ENCODE data around the gene PARD3B.

PARD3B gene

DNA sequence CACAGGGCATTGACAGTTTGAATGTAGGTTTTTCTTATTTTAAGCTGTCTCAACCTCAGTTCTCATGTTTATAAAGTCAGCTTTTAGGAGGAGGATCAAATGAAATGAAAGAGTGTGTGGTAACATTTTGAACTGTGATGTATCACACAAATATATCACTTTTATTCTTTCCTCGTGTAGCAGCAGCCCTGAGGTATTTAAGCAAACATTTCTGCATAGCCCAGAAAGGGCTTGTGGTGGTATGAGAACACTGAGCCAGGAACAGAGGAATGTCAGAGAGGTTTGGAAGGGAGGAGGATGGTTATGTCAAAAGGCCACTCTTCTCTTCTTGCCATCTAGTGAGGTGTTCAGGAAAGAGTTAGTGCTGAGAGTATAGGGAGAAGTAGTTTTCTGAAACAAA, 150.2 kb downstream of the PARD3B start:
- no peak for DNase-seq (ENCODE audit: low spot score)
- TF ChIP-seq, protein P1, sequence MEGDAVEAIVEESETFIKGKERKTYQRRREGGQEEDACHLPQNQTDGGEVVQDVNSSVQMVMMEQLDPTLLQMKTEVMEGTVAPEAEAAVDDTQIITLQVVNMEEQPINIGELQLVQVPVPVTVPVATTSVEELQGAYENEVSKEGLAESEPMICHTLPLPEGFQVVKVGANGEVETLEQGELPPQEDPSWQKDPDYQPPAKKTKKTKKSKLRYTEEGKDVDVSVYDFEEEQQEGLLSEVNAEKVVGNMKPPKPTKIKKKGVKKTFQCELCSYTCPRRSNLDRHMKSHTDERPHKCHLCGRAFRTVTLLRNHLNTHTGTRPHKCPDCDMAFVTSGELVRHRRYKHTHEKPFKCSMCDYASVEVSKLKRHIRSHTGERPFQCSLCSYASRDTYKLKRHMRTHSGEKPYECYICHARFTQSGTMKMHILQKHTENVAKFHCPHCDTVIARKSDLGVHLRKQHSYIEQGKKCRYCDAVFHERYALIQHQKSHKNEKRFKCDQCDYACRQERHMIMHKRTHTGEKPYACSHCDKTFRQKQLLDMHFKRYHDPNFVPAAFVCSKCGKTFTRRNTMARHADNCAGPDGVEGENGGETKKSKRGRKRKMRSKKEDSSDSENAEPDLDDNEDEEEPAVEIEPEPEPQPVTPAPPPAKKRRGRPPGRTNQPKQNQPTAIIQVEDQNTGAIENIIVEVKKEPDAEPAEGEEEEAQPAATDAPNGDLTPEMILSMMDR (IDR thresholded peaks at IDR 0.05; ENCODE audit: borderline replicate concordance, control extremely low read depth, extremely low read depth, insufficient read depth, missing control alignments) = no peak
- in situ Hi-C loops (cut with MboI; ENCODE audit: low sequenced_read_pairs, unreplicated experiment) = no loop called here

DNA sequence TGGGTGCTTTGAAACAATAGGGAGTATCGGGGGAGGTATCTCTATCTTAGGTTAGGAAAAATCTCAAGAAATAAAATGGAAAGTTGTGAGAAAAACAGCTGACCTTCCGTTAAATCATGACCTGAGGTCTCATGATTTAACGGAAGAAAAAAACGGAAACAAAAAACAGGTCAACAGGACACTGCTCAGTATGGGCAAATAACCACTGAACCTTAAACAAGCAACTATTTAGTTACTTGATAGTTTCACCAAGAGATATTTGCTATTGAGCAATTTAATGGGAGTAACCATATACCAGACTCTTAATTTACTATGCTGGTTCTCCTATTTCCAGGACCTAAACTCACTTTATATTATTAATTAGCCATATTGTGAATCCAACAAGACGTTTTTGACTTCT, 150.8 kb downstream of the PARD3B start:
- TF ChIP-seq, protein P1 (IDR thresholded peaks at IDR 0.05; ENCODE audit: borderline replicate concordance, control extremely low read depth, extremely low read depth, insufficient read depth, missing control alignments) = no peak
- in situ Hi-C loops (cut with MboI; ENCODE audit: low sequenced_read_pairs, unreplicated experiment) = no loop called here
- no peak for DNase-seq (ENCODE audit: low spot score)

DNA sequence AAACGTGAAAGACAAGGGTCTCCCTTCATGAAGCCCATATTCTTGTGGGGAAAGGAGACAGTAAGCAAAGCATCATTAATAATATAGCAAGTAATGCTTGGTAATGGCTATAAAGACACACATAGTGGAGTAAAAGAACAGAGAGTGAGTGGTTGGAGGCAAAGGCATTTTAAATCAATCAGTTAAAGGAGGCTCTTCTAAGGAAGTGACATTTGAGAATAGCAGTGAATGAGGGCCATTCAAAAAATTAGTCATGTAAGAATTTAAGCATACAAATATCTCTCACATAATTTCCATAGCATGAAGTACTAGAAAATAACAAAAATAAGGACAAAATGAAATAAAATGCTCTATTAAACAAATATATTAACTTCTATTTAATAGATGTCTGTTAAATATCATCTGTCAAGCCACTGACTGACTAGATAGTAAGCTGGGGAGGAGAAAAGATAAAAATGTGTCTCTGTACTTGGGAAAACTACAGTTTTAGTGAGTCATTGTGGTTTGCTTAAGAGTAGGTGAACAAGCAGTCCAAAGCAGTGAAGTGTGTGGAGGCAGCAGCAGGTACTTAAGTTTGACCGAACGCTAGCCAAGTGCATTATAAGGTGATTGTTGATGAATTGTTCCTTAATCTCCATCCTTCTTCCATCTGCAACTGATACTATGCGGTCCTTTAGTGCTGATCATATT, 160.1 kb downstream of the PARD3B start:
- no peak for DNase-seq (ENCODE audit: low spot score)
- TF ChIP-seq, protein P1 (IDR thresholded peaks at IDR 0.05; ENCODE audit: borderline replicate concordance, control extremely low read depth, extremely low read depth, insufficient read depth, missing control alignments) = no peak
- in situ Hi-C loops (cut with MboI; ENCODE audit: low sequenced_read_pairs, unreplicated experiment) = no loop called here

DNA sequence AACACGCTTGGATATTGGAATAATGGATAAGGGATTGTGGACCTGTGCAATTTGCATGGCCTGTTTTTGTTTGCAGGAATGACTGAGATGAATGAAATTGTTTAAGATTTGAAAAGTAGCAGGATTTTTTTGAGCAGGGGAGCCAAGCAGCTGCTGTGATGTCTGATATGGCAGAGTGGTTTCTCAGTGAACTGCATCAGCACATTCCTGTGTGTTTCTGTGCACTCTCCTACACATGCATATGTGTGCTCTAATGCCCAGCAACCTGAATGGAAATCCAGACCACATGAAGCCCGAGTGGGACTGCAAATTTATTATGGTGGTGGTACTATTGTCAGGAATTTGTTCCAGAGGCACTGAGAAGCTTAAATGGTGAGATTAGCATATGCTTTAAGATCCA, 161.7 kb downstream of the PARD3B start:
- TF ChIP-seq, protein P1 (IDR thresholded peaks at IDR 0.05; ENCODE audit: borderline replicate concordance, control extremely low read depth, extremely low read depth, insufficient read depth, missing control alignments) = no peak
- DNase-seq (ENCODE audit: low spot score) = no peak
- in situ Hi-C loops (cut with MboI; ENCODE audit: low sequenced_read_pairs, unreplicated experiment) = no loop called here

DNA sequence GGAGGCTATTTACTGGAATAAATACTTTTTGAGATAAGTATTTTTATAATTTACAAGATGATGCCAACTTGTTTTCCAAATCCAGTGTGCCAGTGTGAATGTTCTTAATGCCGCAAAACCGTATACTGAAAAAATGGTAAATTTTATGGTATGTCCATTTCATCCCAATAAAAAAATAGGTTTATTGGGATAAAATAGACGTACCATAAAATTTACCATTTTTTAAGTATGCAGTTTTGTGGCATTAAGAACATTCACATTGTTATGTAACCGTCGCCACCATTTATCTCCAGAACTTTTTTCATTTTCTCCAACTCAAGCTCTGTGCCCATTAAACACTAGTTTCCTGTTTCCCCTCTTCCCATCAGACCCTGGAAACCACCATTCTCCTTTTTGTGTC, 167.9 kb downstream of the PARD3B start:
- in situ Hi-C loops (cut with MboI; ENCODE audit: low sequenced_read_pairs, unreplicated experiment) = no loop called here
- no peak for DNase-seq (ENCODE audit: low spot score)
- TF ChIP-seq, protein P1 (IDR thresholded peaks at IDR 0.05; ENCODE audit: borderline replicate concordance, control extremely low read depth, extremely low read depth, insufficient read depth, missing control alignments) = no peak

DNA sequence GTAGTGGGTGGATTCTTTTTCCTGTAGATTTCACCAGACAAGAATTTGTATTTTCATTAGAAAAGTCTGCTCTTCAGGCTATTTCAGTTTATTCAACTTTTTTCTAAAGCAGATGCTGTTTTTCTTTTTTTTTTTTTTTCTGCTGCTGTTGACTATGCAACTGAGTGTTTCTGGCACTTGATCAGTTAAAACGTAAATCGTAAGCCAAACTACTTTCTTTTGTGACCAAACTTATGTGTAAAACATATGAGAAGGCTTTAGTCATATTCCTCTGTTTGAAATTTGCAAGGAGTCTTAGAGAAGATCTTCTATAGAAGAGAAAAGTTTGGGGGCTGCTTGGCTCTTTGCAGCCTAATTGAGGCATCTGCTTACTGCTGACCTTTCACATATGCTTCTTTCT, 170.1 kb downstream of the PARD3B start:
- TF ChIP-seq, protein P1 (IDR thresholded peaks at IDR 0.05; ENCODE audit: borderline replicate concordance, control extremely low read depth, extremely low read depth, insufficient read depth, missing control alignments) = no peak
- no peak for DNase-seq (ENCODE audit: low spot score)
- in situ Hi-C loops (cut with MboI; ENCODE audit: low sequenced_read_pairs, unreplicated experiment) = no loop called here

Data from GM13976 (cell line).